Activated B cell treated with CpG ODN at 0.5 μM for 24 hours (primary cell): ENCODE data around the gene NPY4R2. TPM values are rescaled to one million over a fixed set of nuclear protein-coding genes. Genes with fewer than 3 reads are reported as not detected.
"Not testable (repeated sequence)": the region's sequence is repeated elsewhere in the genome, so short reads cannot be mapped to it uniquely, and the experiment has no call there.

Source experiments
- ATAC-seq: fragments of 200-7000 bp; cut with Tn5 transposase; one replicate; pipeline ENCODE4 v1.10.0; 2021; ENCODE audit warnings: low read depth, mild to moderate bottlenecking, moderate library complexity
- CTCF ChIA-PET: fragments of 350-600 bp; sonication (Branson Sonifier 250); formaldehyde crosslinking; loops from one replicate; lab custom pipeline; 2021; ENCODE audit warnings: antibody characterized with exemption; lab: Charles Lee
- POLR2A ChIA-PET: fragments of 350-600 bp; sonication (Branson Sonifier 250); formaldehyde crosslinking; loops from one replicate; lab custom pipeline; 2021; ENCODE audit warnings: antibody characterized with exemption; lab: Charles Lee
- DNase-seq: peaks from one replicate; pipeline ENCODE4 v3.0.0; 2022
- H3K27ac Mint-ChIP-seq: one replicate; pipeline ENCODE4 v1.8.0; 2020; ENCODE audit warnings: mixed read lengths
- H3K27me3 Mint-ChIP-seq: one replicate; pipeline ENCODE4 v1.8.0; 2021; ENCODE audit warnings: mixed read lengths
- H3K36me3 Mint-ChIP-seq: one replicate; pipeline ENCODE4 v1.8.0; 2021; ENCODE audit warnings: low read depth, mixed read lengths
- H3K4me1 Mint-ChIP-seq: one replicate; pipeline ENCODE4 v1.8.0; 2021; ENCODE audit warnings: mixed read lengths
- H3K4me3 Mint-ChIP-seq: one replicate; pipeline ENCODE4 v1.8.0; 2020; ENCODE audit warnings: mild to moderate bottlenecking, mixed read lengths
- H3K9me3 Mint-ChIP-seq: one replicate; pipeline ENCODE4 v1.8.0; 2020; ENCODE audit warnings: mixed read lengths
- intact Hi-C: fragments of 100-400 bp; cut with micrococcal nuclease; formaldehyde crosslinking; loops from one replicate; pipeline ENCODE4 v1.15.1; 2024
- total RNA-seq: library from RNA; stranded (reverse); gene quantifications from 2 replicates; pipeline ENCODE4 v1.2.3, GENCODE V29; 2022

NPY4R2 gene
- total RNA-seq, 1 donor from 2014 or later: not detected

DNA sequence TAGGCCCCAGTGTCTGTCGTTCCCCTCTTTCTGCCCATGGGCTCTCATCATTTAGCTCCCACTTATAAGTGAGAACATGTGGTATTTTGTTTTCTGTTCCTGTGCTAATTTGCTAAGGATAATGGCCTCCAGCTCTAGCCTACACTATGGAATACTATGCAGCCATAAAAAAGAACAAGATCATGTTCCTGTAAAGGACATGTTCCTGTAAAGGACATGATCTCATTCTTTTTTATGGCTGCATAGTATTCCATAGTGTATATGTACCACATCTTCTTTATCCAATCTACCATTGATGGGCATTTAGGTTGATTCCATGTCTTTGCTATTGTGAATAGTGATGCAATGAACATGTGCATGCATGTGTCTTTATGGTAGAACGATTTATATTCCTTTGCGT is 19.2 kb downstream of the NPY4R2 start:
- ATAC-seq, H3K4me1 Mint-ChIP-seq, POLR2A ChIA-PET, H3K9me3 Mint-ChIP-seq, H3K27me3 Mint-ChIP-seq, H3K27ac Mint-ChIP-seq, H3K4me3 Mint-ChIP-seq, DNase-seq, H3K36me3 Mint-ChIP-seq, intact Hi-C loops, CTCF ChIA-PET: not testable (repeated sequence)

DNA sequence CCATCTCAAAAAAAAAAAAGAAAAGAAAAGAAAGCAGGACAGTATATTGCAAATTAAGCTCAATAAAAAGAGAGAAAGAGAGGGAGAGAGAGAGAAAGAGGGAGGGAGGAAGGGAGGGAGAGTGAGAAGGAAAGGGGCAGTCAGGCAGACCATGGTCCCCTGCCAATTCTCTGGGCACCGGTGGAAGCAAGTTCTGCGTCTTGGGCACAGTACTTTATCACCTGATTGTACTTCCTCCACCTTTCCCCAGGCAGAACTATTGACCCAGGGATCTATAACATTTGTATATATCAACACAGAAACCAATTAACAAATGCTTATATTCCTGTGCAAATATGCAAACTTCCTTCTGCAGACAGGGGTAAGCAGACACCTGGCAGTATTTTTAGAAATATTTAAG is 22.4 kb downstream of the NPY4R2 start:
- intact Hi-C loops, DNase-seq, H3K27ac Mint-ChIP-seq, H3K36me3 Mint-ChIP-seq, H3K4me1 Mint-ChIP-seq, CTCF ChIA-PET, H3K9me3 Mint-ChIP-seq, POLR2A ChIA-PET, H3K4me3 Mint-ChIP-seq, ATAC-seq, H3K27me3 Mint-ChIP-seq: not testable (repeated sequence)

DNA sequence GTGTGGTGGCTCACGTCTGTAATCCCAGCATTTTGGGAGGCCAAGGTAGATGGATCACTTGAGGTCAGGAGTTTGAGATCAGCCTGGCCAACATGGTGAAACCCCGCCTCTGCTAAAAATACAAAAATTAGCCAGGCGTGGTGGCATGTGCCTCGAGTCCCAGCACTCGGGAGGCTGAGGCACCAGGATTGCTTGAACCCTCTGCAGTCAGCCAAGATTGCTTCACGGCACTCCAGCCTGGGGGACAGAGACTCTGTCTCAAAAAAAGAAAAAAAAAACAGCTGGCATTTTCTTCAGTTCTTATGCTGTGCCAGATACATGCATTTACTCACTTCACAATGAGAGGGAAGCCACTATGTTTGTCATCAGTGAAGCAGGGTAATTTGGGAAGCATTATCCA is 22.9 kb downstream of the NPY4R2 start:
- H3K27me3 Mint-ChIP-seq, H3K27ac Mint-ChIP-seq, DNase-seq, ATAC-seq, H3K9me3 Mint-ChIP-seq, CTCF ChIA-PET, intact Hi-C loops, H3K36me3 Mint-ChIP-seq, H3K4me3 Mint-ChIP-seq, H3K4me1 Mint-ChIP-seq, POLR2A ChIA-PET: not testable (repeated sequence)

DNA sequence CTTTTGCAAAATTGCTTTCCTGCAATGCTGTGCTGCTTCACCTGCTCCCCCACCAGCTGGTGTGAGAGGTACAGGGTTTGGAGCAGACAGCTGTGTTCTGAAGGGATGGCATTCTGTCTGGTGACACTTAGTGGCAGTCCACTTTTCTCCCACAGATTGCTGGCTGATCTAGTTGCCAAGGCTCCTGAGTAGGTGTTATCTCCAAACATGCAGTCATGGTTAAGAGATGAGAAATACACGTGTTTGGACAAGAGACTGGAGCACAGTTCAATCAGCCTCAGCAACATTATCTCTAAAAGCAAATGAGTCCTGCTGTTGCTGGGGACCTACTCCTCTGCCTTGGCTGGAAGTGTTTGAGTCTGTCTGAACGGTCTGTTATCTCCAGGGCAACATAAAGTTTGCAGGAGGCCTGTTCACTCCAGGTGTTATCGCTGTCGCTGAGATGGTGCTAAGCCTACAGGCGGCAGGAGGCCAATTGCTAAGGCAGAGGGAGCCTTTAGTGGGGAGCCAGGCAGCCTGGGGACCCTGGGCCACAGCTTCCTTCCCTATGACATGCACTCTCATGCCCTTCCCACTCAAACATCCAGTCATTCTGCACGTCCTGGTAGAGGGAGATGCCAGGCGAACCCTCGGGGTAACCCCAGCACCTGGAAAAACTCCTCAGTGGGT is 24.0 kb downstream of the NPY4R2 start:
- CTCF ChIA-PET: not testable (repeated sequence)

DNA sequence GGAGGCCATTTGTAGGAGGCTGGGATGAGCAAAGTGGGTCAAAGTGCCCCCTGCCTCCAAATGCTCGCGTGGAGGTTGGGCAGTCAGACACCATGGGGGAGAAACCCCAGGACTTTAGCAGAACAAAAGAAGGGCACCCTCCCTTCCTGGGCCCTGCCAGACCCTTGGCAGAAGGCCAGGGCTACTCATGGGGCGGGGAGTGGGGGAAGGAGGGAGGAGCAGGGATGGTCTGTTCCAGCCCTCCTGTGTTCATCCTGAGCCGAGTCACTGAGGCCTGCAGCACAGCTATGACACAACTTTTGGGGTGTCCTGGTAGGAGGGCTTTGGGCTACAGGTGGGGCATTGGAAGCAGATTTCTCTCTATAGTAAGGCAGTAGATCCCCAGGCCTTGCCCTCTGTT is 24.9 kb downstream of the NPY4R2 start:
- DNase-seq, H3K4me3 Mint-ChIP-seq, ATAC-seq, H3K4me1 Mint-ChIP-seq, POLR2A ChIA-PET, H3K27ac Mint-ChIP-seq, CTCF ChIA-PET, H3K27me3 Mint-ChIP-seq, H3K9me3 Mint-ChIP-seq, intact Hi-C loops, H3K36me3 Mint-ChIP-seq: not testable (repeated sequence)

More for the DNA sequence above, 24.0 kb downstream of the NPY4R2 start:
- POLR2A ChIA-PET, H3K4me1 Mint-ChIP-seq, H3K36me3 Mint-ChIP-seq, H3K27me3 Mint-ChIP-seq, ATAC-seq, H3K4me3 Mint-ChIP-seq, intact Hi-C loops, DNase-seq, H3K9me3 Mint-ChIP-seq, H3K27ac Mint-ChIP-seq: not testable (repeated sequence)

DNA sequence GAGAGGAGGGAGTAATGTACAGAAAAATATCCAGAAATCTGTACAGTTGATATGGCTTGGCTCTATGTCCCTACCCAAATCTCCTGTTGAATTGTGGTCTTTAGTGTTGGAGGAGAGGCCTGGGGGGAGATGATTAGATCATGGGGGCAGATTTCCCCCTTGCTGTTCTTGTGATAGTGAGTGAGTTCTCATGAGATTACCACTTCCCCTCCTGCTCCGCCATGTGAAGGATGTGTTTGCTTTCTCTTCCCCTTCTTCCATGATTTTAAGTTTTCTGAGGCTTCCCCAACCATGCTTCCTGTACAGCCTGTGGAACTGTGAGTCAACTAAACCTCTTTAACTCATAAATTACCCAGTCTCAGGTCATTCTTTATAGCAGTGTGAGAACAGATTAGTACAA is 29.0 kb downstream of the NPY4R2 start:
- H3K36me3 Mint-ChIP-seq, POLR2A ChIA-PET, intact Hi-C loops, H3K9me3 Mint-ChIP-seq, H3K27ac Mint-ChIP-seq, H3K4me1 Mint-ChIP-seq, H3K4me3 Mint-ChIP-seq, DNase-seq, ATAC-seq, H3K27me3 Mint-ChIP-seq, CTCF ChIA-PET: not testable (repeated sequence)

DNA sequence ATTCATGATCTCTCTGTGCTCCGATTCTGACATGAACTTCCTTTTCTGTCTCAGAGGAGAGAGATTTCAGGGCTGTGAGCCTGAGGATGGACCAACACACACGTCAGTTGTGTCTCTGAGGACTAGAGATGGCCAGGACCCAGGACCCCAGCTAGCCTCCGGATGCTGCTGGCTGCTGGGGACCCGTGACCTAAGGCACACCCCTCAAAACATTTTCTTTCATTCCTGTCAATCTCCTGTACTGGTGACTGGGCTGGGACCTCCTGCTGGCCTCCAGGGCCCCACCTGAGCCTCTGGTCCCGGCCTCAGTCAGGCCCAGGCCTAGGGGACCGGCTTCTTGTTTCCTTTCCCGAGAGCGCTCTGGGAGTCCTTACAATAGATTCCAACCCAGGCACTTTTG is 38.7 kb downstream of the NPY4R2 start:
- intact Hi-C loops, H3K9me3 Mint-ChIP-seq, ATAC-seq, POLR2A ChIA-PET, CTCF ChIA-PET, H3K4me3 Mint-ChIP-seq, H3K36me3 Mint-ChIP-seq, H3K27ac Mint-ChIP-seq, H3K27me3 Mint-ChIP-seq, DNase-seq, H3K4me1 Mint-ChIP-seq: not testable (repeated sequence)

DNA sequence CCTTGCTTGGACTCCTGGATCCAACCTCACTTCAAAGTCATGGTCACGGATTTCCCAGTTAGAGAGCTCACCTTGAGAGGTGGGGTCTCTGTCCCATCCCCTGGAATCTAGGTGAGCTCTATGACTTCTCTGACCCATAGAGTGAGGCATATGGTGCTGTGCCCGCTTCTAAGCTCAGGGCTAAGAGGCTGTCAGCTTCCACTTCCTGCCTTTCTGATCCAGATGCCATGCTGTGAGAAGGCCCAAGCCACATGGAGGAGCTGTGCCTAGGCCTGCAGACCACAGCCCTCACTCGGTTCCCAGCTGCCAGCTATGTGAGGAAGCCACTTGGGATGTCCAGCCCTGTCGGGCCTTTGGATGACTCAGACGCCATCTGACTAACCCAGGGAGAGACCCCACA is 41.2 kb downstream of the NPY4R2 start:
- H3K27me3 Mint-ChIP-seq, CTCF ChIA-PET, H3K4me3 Mint-ChIP-seq, H3K4me1 Mint-ChIP-seq, H3K9me3 Mint-ChIP-seq, H3K36me3 Mint-ChIP-seq, intact Hi-C loops, H3K27ac Mint-ChIP-seq, DNase-seq, ATAC-seq, POLR2A ChIA-PET: not testable (repeated sequence)

DNA sequence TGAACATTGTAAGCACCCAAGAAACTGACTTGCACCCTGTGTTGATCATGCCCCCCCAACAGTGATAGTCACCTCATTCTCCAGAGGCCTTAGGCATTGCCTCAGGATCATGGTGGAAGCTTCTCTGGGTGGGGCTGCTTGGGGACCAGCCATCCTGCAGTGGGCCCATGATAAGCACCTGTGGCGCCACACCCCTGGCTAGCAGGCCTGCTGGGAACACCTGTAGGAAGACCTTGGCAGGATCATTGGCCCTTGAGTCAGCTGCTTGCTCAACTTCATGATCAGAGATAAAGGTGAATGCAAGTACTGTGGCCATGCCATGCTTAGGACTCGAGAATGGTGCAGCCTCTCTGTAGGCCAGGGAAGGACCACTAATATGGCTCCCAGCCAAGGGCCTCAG is 42.2 kb downstream of the NPY4R2 start:
- not testable (repeated sequence) for H3K4me1 Mint-ChIP-seq, H3K9me3 Mint-ChIP-seq

DNA sequence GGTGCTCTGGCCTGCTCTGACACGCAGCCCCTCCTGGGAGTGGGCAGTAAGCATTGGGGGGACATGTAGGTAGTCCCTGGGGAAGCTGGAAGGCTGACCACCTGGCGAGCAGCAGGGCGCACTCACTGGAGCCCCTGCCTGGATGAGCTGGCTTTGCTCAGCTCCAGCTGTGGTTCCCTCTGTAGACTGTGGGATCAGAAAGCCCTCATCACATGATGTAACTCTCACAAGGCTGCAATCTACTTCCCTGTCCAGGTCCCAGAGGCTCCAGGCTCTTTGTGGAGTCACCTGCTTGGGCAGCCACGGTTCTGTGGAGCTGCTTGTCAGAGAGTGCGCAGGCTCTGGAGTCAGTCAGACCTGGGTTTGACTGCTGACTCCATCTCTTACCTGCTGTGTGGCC is 44.3 kb downstream of the NPY4R2 start:
- DNase-seq, H3K27me3 Mint-ChIP-seq, H3K36me3 Mint-ChIP-seq, CTCF ChIA-PET, H3K9me3 Mint-ChIP-seq, H3K4me1 Mint-ChIP-seq, H3K4me3 Mint-ChIP-seq, intact Hi-C loops, ATAC-seq, H3K27ac Mint-ChIP-seq, POLR2A ChIA-PET: not testable (repeated sequence)

More for the DNA sequence above, 42.2 kb downstream of the NPY4R2 start:
- H3K27ac Mint-ChIP-seq, ATAC-seq, CTCF ChIA-PET, POLR2A ChIA-PET, H3K27me3 Mint-ChIP-seq, H3K4me3 Mint-ChIP-seq, intact Hi-C loops, H3K36me3 Mint-ChIP-seq, DNase-seq: not testable (repeated sequence)

DNA sequence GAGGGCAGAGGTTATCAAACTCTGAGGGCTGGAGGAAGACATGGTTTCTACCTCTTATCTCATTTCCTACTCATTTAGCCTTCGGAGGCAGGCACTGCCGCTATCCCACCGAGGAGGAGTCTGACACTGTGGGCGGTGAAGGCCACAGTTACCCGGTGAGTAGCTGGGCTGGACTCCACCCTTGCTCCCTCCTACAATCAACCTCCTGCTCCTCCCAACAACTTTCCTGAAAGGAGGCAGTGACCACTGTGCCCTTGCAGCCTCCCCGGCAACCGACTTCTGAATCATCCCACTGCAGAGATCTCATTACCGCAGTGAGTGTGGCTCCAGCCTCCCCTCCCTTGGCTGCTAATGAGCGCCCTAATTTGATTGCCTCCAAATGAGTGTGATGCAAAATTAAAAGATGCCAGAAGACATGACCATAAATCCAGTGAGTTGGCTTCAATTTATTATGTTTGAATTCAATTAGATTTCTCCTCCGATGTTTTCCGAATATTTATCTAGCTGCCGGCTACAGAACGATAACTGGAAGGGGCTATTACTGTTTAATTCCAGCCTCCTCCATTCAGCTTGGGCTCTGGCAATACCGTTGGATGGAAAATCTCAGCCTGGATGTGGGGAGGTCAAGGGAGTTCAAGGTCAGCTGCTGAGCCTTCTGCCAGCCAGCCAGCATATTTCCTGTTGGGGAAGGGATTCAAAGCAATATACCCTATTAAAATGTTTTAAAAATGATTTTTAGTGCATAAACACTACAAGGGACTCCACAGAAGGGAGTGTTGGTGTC is 46.0 kb downstream of the NPY4R2 start:
- H3K4me1 Mint-ChIP-seq, POLR2A ChIA-PET, DNase-seq, ATAC-seq, intact Hi-C loops, H3K9me3 Mint-ChIP-seq, H3K4me3 Mint-ChIP-seq, H3K27ac Mint-ChIP-seq, CTCF ChIA-PET, H3K36me3 Mint-ChIP-seq, H3K27me3 Mint-ChIP-seq: not testable (repeated sequence)

DNA sequence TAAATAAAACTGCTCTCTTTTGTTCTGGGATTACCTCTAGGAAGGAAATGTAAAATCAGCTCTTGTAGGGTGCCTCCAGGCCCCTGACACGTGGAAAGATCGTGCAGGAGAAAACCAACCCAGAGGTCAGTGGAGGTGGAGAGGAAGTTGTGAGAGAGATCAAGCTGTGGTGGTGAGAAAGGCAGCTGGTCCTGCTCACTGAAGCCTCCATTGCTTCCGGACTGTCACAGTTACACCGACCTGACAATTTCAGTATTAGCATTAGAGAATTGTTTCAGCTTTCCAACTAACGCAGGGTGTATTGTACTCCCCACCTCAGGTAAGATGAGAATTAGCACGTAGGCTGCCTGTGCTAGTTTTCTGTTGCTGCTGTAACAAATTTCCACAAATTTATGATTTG is 50.5 kb downstream of the NPY4R2 start:
- ATAC-seq, H3K36me3 Mint-ChIP-seq, DNase-seq, H3K4me3 Mint-ChIP-seq, H3K4me1 Mint-ChIP-seq, H3K27ac Mint-ChIP-seq, H3K9me3 Mint-ChIP-seq, CTCF ChIA-PET, POLR2A ChIA-PET, intact Hi-C loops, H3K27me3 Mint-ChIP-seq: not testable (repeated sequence)
